Measurements from ENCODE around the gene ANKRD49. TPM values are rescaled to one million over a fixed set of nuclear protein-coding genes. Genes with fewer than 3 reads are reported as not detected.

ANKRD49 gene
- total RNA-seq, 1 donor, result 13.0 TPM

DNA sequence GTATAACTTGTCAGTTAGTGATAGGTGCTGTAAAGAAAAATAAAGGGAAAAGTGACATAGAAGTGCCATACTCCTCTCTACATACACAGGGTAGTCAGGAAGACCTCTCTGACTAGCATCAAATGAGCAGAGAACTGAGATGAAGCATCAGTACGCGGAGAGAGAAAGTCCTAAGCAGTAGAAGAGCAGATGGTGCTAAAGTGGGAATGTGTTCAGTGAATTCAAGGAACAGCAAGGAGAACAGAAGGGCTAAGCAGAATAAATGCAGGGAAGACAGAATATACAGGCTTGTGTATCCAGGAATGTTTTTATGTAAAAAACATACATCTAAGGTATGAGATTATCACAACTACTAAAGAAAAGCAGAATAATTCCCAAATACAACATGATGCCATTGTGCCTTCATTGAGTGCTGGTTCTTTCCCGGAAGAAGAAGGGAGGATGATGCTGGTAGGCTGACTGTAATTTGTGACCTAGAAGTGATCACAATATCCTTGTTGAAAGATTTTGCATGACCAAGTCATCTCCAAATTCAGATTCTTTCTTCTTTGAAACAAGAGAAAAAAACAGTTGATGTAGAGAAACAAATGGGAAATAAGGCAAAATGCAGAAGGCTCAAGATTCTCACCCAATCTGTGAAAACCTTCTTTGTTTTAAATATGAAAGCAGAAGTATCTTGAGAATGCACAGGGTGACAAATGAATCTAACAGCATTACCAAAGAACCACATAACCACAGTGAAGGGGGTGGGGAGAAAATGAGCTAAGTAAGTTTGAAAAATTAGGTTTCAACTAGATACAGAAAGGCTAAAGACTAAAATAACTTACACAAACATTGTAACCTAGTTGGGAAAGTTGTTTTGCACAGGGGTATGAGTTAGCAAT is 20.6 kb upstream of the ANKRD49 start:
- no peak overlapping the region for H3K4me3 ChIP-seq (ENCODE audit: insufficient read depth, low read length)
- H3K4me1 ChIP-seq (ENCODE audit: insufficient read depth, low read length), result no peaks in the 10 kb centered on the region
- H3K4me2 ChIP-seq (ENCODE audit: insufficient read depth, low read length), result no peak overlapping the region
- H2AFZ ChIP-seq (ENCODE audit: low read length), result no peak overlapping the region
- no peaks in the 10 kb centered on the region for H3K9me3 ChIP-seq (ENCODE audit: low read depth, low read length)
- TF ChIP-seq, protein P1, sequence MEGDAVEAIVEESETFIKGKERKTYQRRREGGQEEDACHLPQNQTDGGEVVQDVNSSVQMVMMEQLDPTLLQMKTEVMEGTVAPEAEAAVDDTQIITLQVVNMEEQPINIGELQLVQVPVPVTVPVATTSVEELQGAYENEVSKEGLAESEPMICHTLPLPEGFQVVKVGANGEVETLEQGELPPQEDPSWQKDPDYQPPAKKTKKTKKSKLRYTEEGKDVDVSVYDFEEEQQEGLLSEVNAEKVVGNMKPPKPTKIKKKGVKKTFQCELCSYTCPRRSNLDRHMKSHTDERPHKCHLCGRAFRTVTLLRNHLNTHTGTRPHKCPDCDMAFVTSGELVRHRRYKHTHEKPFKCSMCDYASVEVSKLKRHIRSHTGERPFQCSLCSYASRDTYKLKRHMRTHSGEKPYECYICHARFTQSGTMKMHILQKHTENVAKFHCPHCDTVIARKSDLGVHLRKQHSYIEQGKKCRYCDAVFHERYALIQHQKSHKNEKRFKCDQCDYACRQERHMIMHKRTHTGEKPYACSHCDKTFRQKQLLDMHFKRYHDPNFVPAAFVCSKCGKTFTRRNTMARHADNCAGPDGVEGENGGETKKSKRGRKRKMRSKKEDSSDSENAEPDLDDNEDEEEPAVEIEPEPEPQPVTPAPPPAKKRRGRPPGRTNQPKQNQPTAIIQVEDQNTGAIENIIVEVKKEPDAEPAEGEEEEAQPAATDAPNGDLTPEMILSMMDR (IDR thresholded peaks at IDR 0.05; ENCODE audit: extremely low read depth, low read depth, low read length), result no peak
- H3K36me3 ChIP-seq (ENCODE audit: insufficient read depth, low read length), result no peaks in the 10 kb centered on the region
- no peak for DNase-seq (ENCODE audit: insufficient read length, low spot score, missing footprints)
- no peaks in the 10 kb centered on the region for H3K79me2 ChIP-seq (ENCODE audit: insufficient read depth, low read length)
- H3K27ac ChIP-seq (ENCODE audit: low read depth, low read length), result no peak overlapping the region
- H3K27me3 ChIP-seq (ENCODE audit: insufficient read depth, low read length), result no peaks in the 10 kb centered on the region
- no peaks in the 10 kb centered on the region for H4K20me1 ChIP-seq (ENCODE audit: insufficient read depth, low read length)

DNA sequence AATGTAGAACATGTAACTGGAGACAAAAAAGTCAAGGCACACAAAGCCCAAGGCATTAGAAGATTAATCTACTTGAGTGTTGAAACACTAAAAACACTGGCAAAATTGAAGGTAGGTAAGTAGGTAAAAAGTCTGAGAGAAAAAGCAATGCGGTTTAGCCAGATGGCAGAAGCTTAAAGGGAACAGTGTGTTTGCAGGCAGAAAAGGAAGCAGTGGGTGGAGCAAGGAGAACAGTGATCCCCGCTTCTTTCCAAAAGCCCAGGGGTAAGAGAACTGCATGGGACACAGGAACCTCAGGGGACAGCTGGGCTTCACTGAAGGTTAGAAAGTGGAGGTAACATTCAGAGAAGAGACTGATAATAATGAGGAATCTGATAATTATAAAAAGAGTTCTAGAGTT is 16.2 kb upstream of the ANKRD49 start:
- Histone ChIP-seq H3K4me3 (ENCODE audit: insufficient read depth, low read length) (no peak overlapping the region), H3K4me1 (ENCODE audit: insufficient read depth, low read length) (no peaks in the 10 kb centered on the region), H3K27ac (ENCODE audit: low read depth, low read length) (no peak overlapping the region), H3K27me3 (ENCODE audit: insufficient read depth, low read length) (no peaks in the 10 kb centered on the region), H4K20me1 (ENCODE audit: insufficient read depth, low read length) (no peaks in the 10 kb centered on the region), H2AFZ (ENCODE audit: low read length) (no peak overlapping the region), H3K36me3 (ENCODE audit: insufficient read depth, low read length) (no peaks in the 10 kb centered on the region), H3K4me2 (ENCODE audit: insufficient read depth, low read length) (no peak overlapping the region), H3K9me3 (ENCODE audit: low read depth, low read length) (no peaks in the 10 kb centered on the region), H3K79me2 (ENCODE audit: insufficient read depth, low read length) (no peaks in the 10 kb centered on the region)
- DNase-seq (ENCODE audit: insufficient read length, low spot score, missing footprints), result no peak
- TF ChIP-seq, protein P1 (IDR thresholded peaks at IDR 0.05; ENCODE audit: extremely low read depth, low read depth, low read length), result no peak

- no peak overlapping the region for H3K4me3 ChIP-seq (ENCODE audit: insufficient read depth, low read length)
- no peaks in the 10 kb centered on the region for H3K27me3 ChIP-seq (ENCODE audit: insufficient read depth, low read length)
- TF ChIP-seq, protein P1 (IDR thresholded peaks at IDR 0.05; ENCODE audit: extremely low read depth, low read depth, low read length), result no peak
- H3K9me3 ChIP-seq (ENCODE audit: low read depth, low read length), result no peaks in the 10 kb centered on the region
- no peaks in the 10 kb centered on the region for H3K36me3 ChIP-seq (ENCODE audit: insufficient read depth, low read length)
- H3K27ac ChIP-seq (ENCODE audit: low read depth, low read length), result no peak overlapping the region
- no peak overlapping the region for H3K4me2 ChIP-seq (ENCODE audit: insufficient read depth, low read length)
- H3K4me1 ChIP-seq (ENCODE audit: insufficient read depth, low read length), result no peaks in the 10 kb centered on the region
- no peak overlapping the region for H2AFZ ChIP-seq (ENCODE audit: low read length)
- no peaks in the 10 kb centered on the region for H4K20me1 ChIP-seq (ENCODE audit: insufficient read depth, low read length)
- H3K79me2 ChIP-seq (ENCODE audit: insufficient read depth, low read length), result no peaks in the 10 kb centered on the region
- DNase-seq (ENCODE audit: insufficient read length, low spot score, missing footprints), result no peak
Measured at GRCh38 chr11:94481342-94481741, 12.4 kb upstream of the ANKRD49 start.

- H3K79me2 ChIP-seq (ENCODE audit: insufficient read depth, low read length), result no peaks in the 10 kb centered on the region
- no peaks in the 10 kb centered on the region for H3K9me3 ChIP-seq (ENCODE audit: low read depth, low read length)
- TF ChIP-seq, protein P1 (IDR thresholded peaks at IDR 0.05; ENCODE audit: extremely low read depth, low read depth, low read length), result no peak
- H4K20me1 ChIP-seq (ENCODE audit: insufficient read depth, low read length), result no peaks in the 10 kb centered on the region
- H3K36me3 ChIP-seq (ENCODE audit: insufficient read depth, low read length), result no peaks in the 10 kb centered on the region
- no peak for DNase-seq (ENCODE audit: insufficient read length, low spot score, missing footprints)
- no peak overlapping the region for H3K27ac ChIP-seq (ENCODE audit: low read depth, low read length)
- no peak overlapping the region for H3K4me2 ChIP-seq (ENCODE audit: insufficient read depth, low read length)
- no peak overlapping the region for H2AFZ ChIP-seq (ENCODE audit: low read length)
- no peak overlapping the region for H3K4me3 ChIP-seq (ENCODE audit: insufficient read depth, low read length)
- no peaks in the 10 kb centered on the region for H3K27me3 ChIP-seq (ENCODE audit: insufficient read depth, low read length)
- H3K4me1 ChIP-seq (ENCODE audit: insufficient read depth, low read length), result no peaks in the 10 kb centered on the region
Measured at GRCh38 chr11:94486068-94486467, 7.7 kb upstream of the ANKRD49 start.
